HL-60 (cell line): ENCODE data around the gene KIAA1217.

Source experiments
- POLR2AphosphoS5 ChIP-seq: IDR thresholded peaks from 2 replicates; pipeline ENCODE4 v1.6.1; 2012; ENCODE audit warnings: low read depth
- TF ChIP-seq, protein P1 (sequence below): IDR thresholded peaks from one replicate; pipeline ENCODE4 v1.5.1; 2011; ENCODE audit warnings: low read length, control low read depth, inconsistent platforms; ENCODE audit not compliant: insufficient read depth
- TF ChIP-seq, protein P2 (sequence below): IDR thresholded peaks from 2 replicates; pipeline ENCODE4 v1.6.1; 2012; ENCODE audit warnings: low read depth; ENCODE audit not compliant: insufficient replicate concordance

DNA sequence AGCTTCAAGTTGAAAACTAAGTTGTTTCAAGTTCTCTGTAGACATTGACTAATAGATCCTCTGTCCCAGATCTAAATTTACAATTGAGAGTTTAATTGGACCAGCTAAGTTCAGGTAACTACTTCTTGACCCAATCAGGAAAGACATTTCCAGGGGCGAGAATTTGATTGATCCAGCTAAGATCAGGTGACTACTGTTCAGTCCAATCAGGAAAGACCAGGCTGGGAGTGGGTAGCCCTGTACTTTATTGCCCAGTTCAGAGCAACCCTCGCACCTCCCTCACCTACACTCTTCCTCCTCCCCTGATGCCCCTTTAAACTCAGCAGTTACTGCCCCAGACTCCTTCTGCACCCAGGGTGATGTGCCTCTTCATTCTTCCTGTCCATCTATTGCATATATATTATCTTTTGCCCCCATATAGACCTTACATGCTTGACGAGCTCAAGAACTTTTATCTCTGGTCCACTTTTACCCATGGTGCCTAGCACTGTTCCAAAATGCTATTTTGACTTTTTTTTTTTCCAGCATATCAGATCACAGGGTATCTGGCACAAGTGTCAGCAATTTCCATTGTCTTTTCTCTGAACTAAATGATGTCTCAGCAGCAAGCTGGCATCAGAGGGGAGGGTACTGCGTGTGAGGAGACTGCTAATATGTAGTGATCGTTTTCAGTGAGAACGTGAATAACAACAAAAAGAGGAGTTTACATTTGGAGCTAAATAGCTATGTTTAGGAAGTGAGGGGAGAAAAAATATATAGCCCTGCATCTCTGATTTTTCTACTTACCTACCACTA, 169.4 kb downstream of the KIAA1217 start:
- TF ChIP-seq, protein P1, sequence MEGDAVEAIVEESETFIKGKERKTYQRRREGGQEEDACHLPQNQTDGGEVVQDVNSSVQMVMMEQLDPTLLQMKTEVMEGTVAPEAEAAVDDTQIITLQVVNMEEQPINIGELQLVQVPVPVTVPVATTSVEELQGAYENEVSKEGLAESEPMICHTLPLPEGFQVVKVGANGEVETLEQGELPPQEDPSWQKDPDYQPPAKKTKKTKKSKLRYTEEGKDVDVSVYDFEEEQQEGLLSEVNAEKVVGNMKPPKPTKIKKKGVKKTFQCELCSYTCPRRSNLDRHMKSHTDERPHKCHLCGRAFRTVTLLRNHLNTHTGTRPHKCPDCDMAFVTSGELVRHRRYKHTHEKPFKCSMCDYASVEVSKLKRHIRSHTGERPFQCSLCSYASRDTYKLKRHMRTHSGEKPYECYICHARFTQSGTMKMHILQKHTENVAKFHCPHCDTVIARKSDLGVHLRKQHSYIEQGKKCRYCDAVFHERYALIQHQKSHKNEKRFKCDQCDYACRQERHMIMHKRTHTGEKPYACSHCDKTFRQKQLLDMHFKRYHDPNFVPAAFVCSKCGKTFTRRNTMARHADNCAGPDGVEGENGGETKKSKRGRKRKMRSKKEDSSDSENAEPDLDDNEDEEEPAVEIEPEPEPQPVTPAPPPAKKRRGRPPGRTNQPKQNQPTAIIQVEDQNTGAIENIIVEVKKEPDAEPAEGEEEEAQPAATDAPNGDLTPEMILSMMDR, result no peak
- no peak for TF ChIP-seq POLR2AphosphoS5
- TF ChIP-seq, protein P2, sequence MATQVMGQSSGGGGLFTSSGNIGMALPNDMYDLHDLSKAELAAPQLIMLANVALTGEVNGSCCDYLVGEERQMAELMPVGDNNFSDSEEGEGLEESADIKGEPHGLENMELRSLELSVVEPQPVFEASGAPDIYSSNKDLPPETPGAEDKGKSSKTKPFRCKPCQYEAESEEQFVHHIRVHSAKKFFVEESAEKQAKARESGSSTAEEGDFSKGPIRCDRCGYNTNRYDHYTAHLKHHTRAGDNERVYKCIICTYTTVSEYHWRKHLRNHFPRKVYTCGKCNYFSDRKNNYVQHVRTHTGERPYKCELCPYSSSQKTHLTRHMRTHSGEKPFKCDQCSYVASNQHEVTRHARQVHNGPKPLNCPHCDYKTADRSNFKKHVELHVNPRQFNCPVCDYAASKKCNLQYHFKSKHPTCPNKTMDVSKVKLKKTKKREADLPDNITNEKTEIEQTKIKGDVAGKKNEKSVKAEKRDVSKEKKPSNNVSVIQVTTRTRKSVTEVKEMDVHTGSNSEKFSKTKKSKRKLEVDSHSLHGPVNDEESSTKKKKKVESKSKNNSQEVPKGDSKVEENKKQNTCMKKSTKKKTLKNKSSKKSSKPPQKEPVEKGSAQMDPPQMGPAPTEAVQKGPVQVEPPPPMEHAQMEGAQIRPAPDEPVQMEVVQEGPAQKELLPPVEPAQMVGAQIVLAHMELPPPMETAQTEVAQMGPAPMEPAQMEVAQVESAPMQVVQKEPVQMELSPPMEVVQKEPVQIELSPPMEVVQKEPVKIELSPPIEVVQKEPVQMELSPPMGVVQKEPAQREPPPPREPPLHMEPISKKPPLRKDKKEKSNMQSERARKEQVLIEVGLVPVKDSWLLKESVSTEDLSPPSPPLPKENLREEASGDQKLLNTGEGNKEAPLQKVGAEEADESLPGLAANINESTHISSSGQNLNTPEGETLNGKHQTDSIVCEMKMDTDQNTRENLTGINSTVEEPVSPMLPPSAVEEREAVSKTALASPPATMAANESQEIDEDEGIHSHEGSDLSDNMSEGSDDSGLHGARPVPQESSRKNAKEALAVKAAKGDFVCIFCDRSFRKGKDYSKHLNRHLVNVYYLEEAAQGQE, result no peak
